ENCODE data around the gene RALGAPB. TPM values are rescaled to one million over a fixed set of nuclear protein-coding genes. Genes with fewer than 3 reads are reported as not detected.

Gene RALGAPB
- total and polyA plus RNA-seq, 2 experiments from 2014 or later, result 10.2 to 40.4 TPM

- Histone ChIP-seq H3K4me2 (no peak overlapping the region), H3K4me1 (ENCODE audit: insufficient read depth) (peaks cover 6% of the 10 kb centered on the region), H3K36me3 (ENCODE audit: insufficient read depth) (no peaks in the 10 kb centered on the region), H2AFZ (no peak overlapping the region), H3F3A (replicated peaks; ENCODE audit: low read depth) (no peaks in the 10 kb centered on the region), H4K20me1 (replicated peaks; ENCODE audit: insufficient read depth) (no peaks in the 10 kb centered on the region), H3K9me2 (ENCODE audit: insufficient read depth) (0 out of 2 replicates have a peak, but pooled peaks cover 3% of the 10 kb centered on the region), H3K27me3 (ENCODE audit: insufficient read depth) (no peaks in the 10 kb centered on the region), H3K4me3 (no peak overlapping the region), H3K27ac (ENCODE audit: low read depth) (no peak overlapping the region), H3K79me2 (replicated peaks; ENCODE audit: insufficient read depth) (no peaks in the 10 kb centered on the region)
- no peak overlapping the region for H3K4me3 Mint-ChIP-seq
- peaks cover 13% of the 10 kb centered on the region; the same call in 2 of the 3 replicates for H3K4me1 Mint-ChIP-seq
- DNase-seq (ENCODE audit: low spot score) (no peak), ATAC-seq (no peak)
- no peaks in the 10 kb centered on the region for H3K36me3 Mint-ChIP-seq (ENCODE audit: low read depth)
- TF ChIP-seq STAT1 (IDR thresholded peaks at IDR 0.05; ENCODE audit: unreplicated experiment), result no peak
- no peak for TF ChIP-seq EZH2 (IDR thresholded peaks at IDR 0.05; ENCODE audit: low read depth, unreplicated experiment)
- no peak for TF ChIP-seq REST (IDR thresholded peaks at IDR 0.05; ENCODE audit: unreplicated experiment)
- TF ChIP-seq JUNB (IDR thresholded peaks at IDR 0.05; ENCODE audit: unreplicated experiment), result no peak
- no peak for TF ChIP-seq CTCF (conservative IDR thresholded peaks at IDR 0.05; ENCODE audit: low read depth in 2 of 2)
- TF ChIP-seq ZNF114 (CRISPR knock-in tag; IDR thresholded peaks at IDR 0.05), result no peak
- no peak for TF ChIP-seq ZNF331 (CRISPR knock-in tag; IDR thresholded peaks at IDR 0.05; ENCODE audit: low read depth)
- no peak for TF ChIP-seq EZH2phosphoT487 (IDR thresholded peaks at IDR 0.05; ENCODE audit: unreplicated experiment)
- TF ChIP-seq CREB1 (CRISPR knock-in tag; IDR thresholded peaks at IDR 0.05; ENCODE audit: low read depth), result no peak
- peaks cover 2% of the 10 kb centered on the region for H3K27me3 Mint-ChIP-seq (ENCODE audit: insufficient read depth, low read depth, poor library complexity)
- H3K9me3 Mint-ChIP-seq, result no peaks in the 10 kb centered on the region
- H3K27ac Mint-ChIP-seq, result no peak overlapping the region
These were observed 137.9 kb downstream of the RALGAPB start for GRCh38 chr20:38610521-38610920.

GRCh38 chr20:38612751-38613515 is 140.3 kb downstream of the RALGAPB start:
- ATAC-seq, result no peak
- no peaks in the 10 kb centered on the region for H3F3A ChIP-seq (replicated peaks; ENCODE audit: low read depth)
- H3K4me1 ChIP-seq (ENCODE audit: insufficient read depth), result peaks cover 5% of the 10 kb centered on the region
- no peaks in the 10 kb centered on the region for H4K20me1 ChIP-seq (replicated peaks; ENCODE audit: insufficient read depth)
- Mint-ChIP-seq H3K4me1 (peaks cover 12% of the 10 kb centered on the region; the same call in 2 of the 3 replicates), H3K4me3 (no peak overlapping the region), H3K36me3 (ENCODE audit: low read depth) (no peaks in the 10 kb centered on the region), H3K27me3 (ENCODE audit: insufficient read depth, low read depth, poor library complexity) (peaks cover 2% of the 10 kb centered on the region), H3K27ac (no peak overlapping the region), H3K9me3 (no peaks in the 10 kb centered on the region)
- H3K4me3 ChIP-seq, result no peak overlapping the region
- H3K36me3 ChIP-seq (ENCODE audit: insufficient read depth), result no peaks in the 10 kb centered on the region
- H3K79me2 ChIP-seq (replicated peaks; ENCODE audit: insufficient read depth), result no peaks in the 10 kb centered on the region
- no peak overlapping the region for H3K4me2 ChIP-seq
- no peak overlapping the region; the same call in 1 of the 2 replicates for H2AFZ ChIP-seq
- DNase-seq (ENCODE audit: low spot score), result no peak
- no peak overlapping the region for H3K27ac ChIP-seq (ENCODE audit: low read depth)
- H3K27me3 ChIP-seq (ENCODE audit: insufficient read depth), result no peaks in the 10 kb centered on the region
- 0 out of 2 replicates have a peak, but pooled peaks cover 3% of the 10 kb centered on the region for H3K9me2 ChIP-seq (ENCODE audit: insufficient read depth)
- TF ChIP-seq NANOG (IDR thresholded peaks at IDR 0.05; ENCODE audit: borderline replicate concordance) (no peak), STAT1 (IDR thresholded peaks at IDR 0.05; ENCODE audit: unreplicated experiment) (no peak), EZH2phosphoT487 (IDR thresholded peaks at IDR 0.05; ENCODE audit: unreplicated experiment) (no peak), ETS1 (IDR thresholded peaks at IDR 0.05) (no peak), CTCF (conservative IDR thresholded peaks at IDR 0.05; ENCODE audit: low read depth in 2 of 2) (no peak; a peak in 1 of 4 replicates)

Measured in GM23338 (cell line).